Endodermal cell (in vitro differentiated cells): ENCODE data around the gene CATSPER3. TPM values are rescaled to one million over a fixed set of nuclear protein-coding genes. Genes with fewer than 3 reads are reported as not detected.

Experiments used
- DNase-seq: peaks from one replicate; pipeline ENCODE4 v3.0.0-alpha.2; 2017
- H3K27ac ChIP-seq: 2 replicates; pipeline ENCODE4 v1.5.1; 2013; ENCODE audit warnings: mild to moderate bottlenecking, low read depth, low read length, moderate library complexity
- H3K27me3 ChIP-seq: 2 replicates; pipeline ENCODE4 v1.6.1; 2013; ENCODE audit warnings: mild to moderate bottlenecking, low read length, moderate library complexity; ENCODE audit not compliant: insufficient read depth, control insufficient read depth, poor library complexity, severe bottlenecking
- H3K36me3 ChIP-seq: 2 replicates; pipeline ENCODE4 v1.7.0; 2013; ENCODE audit warnings: mild to moderate bottlenecking, low read length, moderate library complexity; ENCODE audit not compliant: control insufficient read depth, insufficient read depth
- H3K4me1 ChIP-seq: one replicate; pipeline ENCODE4 v1.7.0; 2013; ENCODE audit warnings: low read length; ENCODE audit not compliant: control insufficient read depth, insufficient read depth
- H3K4me3 ChIP-seq: 2 replicates; pipeline ENCODE4 v1.5.1; 2013; ENCODE audit warnings: mild to moderate bottlenecking, low read length, moderate library complexity
- H3K9ac ChIP-seq: 2 replicates; pipeline ENCODE4 v1.6.1; 2013; ENCODE audit warnings: mild to moderate bottlenecking, low read length, moderate library complexity; ENCODE audit not compliant: poor library complexity, severe bottlenecking; ENCODE audit errors: extremely low read depth
- H3K9me3 ChIP-seq: 2 replicates; pipeline ENCODE4 v1.6.1; 2013; ENCODE audit warnings: mild to moderate bottlenecking, low read length, moderate library complexity; ENCODE audit not compliant: control insufficient read depth
- H3K27ac Mint-ChIP-seq: 2 replicates; pipeline ENCODE4 v1.8.0; 2020; ENCODE audit warnings: mixed read lengths
- H3K27me3 Mint-ChIP-seq: 2 replicates; pipeline ENCODE4 v1.8.0; 2021; ENCODE audit warnings: mild to moderate bottlenecking, mixed read lengths; ENCODE audit not compliant: insufficient read depth
- H3K36me3 Mint-ChIP-seq: 2 replicates; pipeline ENCODE4 v1.8.0; 2020; ENCODE audit warnings: low read depth, mixed read lengths
- H3K4me1 Mint-ChIP-seq: 2 replicates; pipeline ENCODE4 v1.8.0; 2020; ENCODE audit warnings: mixed read lengths
- H3K4me3 Mint-ChIP-seq: 2 replicates; pipeline ENCODE4 v1.8.0; 2020; ENCODE audit warnings: mild to moderate bottlenecking, moderate library complexity, mixed read lengths
- H3K9me3 Mint-ChIP-seq: 2 replicates; pipeline ENCODE4 v1.8.0; 2020; ENCODE audit warnings: mild to moderate bottlenecking, mixed read lengths
- CTCF ChIP-seq: fragments of 200-600 bp; sonication (generic); conservative IDR thresholded peaks from 2 replicates; pipeline ENCODE4 v1.5.0; 2021; ENCODE audit warnings: antibody characterized with exemption, mild to moderate bottlenecking
- WGBS, 2 experiments: methylation state at CpG; one replicate each; pipeline versions ENCODE4 v1.1.5 to v1.1.7; 2013; ENCODE audit warnings: missing lambda C conversion rate in 2 of 2, mixed read lengths in 1 of 2; ENCODE audit not compliant: insufficient coverage in 1 of 2, insufficient read length in 1 of 2; 5-methylcytosine and 5-hydroxymethylcytosine counted together
- total RNA-seq, 2 donors: library from RNA; stranded (reverse); fragmentation: NEBNext Ultra II Directional in 1 of 2; extraction: Animal tissue kit (Norgen Biotek cat#: 25700) in 1 of 2; gene quantifications; 2 replicates in 1 of 2; 3 replicates in 1 of 2; pipeline ENCODE4 v1.2.1, GENCODE V29; 2021

CATSPER3 gene
- total RNA-seq, 2 donors from 2014 or later, result 0.64 to 0.68 TPM

GRCh38 chr5:135054546-135054945, 86.8 kb downstream of the CATSPER3 start:
- H3K27ac Mint-ChIP-seq, result no peak overlapping the region
- no peak for TF ChIP-seq CTCF

GRCh38 chr5:135055396-135055795, 87.7 kb downstream of the CATSPER3 start:
- no peak for TF ChIP-seq CTCF
- Mint-ChIP-seq H3K27me3 (peaks cover 77% of the 10 kb centered on the region), H3K27ac (no peak overlapping the region), H3K9me3 (no peaks in the 10 kb centered on the region), H3K36me3 (no peaks in the 10 kb centered on the region), H3K4me3 (no peak overlapping the region), H3K4me1 (peaks cover 4% of the 10 kb centered on the region)
- no peaks in the 10 kb centered on the region for H3K36me3 ChIP-seq
- H3K27me3 ChIP-seq, result peaks cover 68% of the 10 kb centered on the region
- H3K4me1 ChIP-seq, result no peaks in the 10 kb centered on the region
- 88 to 91% methylated on average over 5 of the region's 5 CpGs for WGBS, 2 experiments
- DNase-seq, result no peak
- no peak overlapping the region for H3K4me3 ChIP-seq
- no peak overlapping the region for H3K9ac ChIP-seq
- no peak overlapping the region for H3K27ac ChIP-seq
- H3K9me3 ChIP-seq, result no peaks in the 10 kb centered on the region

More at GRCh38 chr5:135054546-135054945, 86.8 kb downstream of the CATSPER3 start:
- H3K4me1 Mint-ChIP-seq, result peaks cover 7% of the 10 kb centered on the region
- H3K27ac ChIP-seq, result no peak overlapping the region
- no peaks in the 10 kb centered on the region for H3K36me3 ChIP-seq
- WGBS, 2 experiments, result 84% methylated on average over 2 of the region's 2 CpGs; no CpG with 5 or more reads in 1 of the 2 experiments
- H3K9ac ChIP-seq, result no peak overlapping the region
- no peak for DNase-seq
- no peaks in the 10 kb centered on the region for H3K36me3 Mint-ChIP-seq
- H3K27me3 ChIP-seq, result peaks cover 77% of the 10 kb centered on the region
- no peaks in the 10 kb centered on the region for H3K9me3 Mint-ChIP-seq
- H3K4me1 ChIP-seq, result no peaks in the 10 kb centered on the region
- H3K4me3 ChIP-seq, result no peak overlapping the region
- H3K9me3 ChIP-seq, result no peaks in the 10 kb centered on the region
- no peak overlapping the region for H3K4me3 Mint-ChIP-seq
- peaks cover 85% of the 10 kb centered on the region for H3K27me3 Mint-ChIP-seq

- no peaks in the 10 kb centered on the region for H3K36me3 Mint-ChIP-seq
- DNase-seq, result no peak
- H3K9me3 ChIP-seq, result no peaks in the 10 kb centered on the region
- H3K27ac ChIP-seq, result no peak overlapping the region
- no peak overlapping the region for H3K4me3 Mint-ChIP-seq
- no peaks in the 10 kb centered on the region for H3K4me1 ChIP-seq
- H3K9ac ChIP-seq, result no peak overlapping the region
- H3K27ac Mint-ChIP-seq, result no peak overlapping the region
- 84 to 94% methylated on average over 7 to 8 of the region's 8 CpGs for WGBS, 2 experiments
- H3K27me3 ChIP-seq, result peaks cover 57% of the 10 kb centered on the region
- H3K27me3 Mint-ChIP-seq, result peaks cover 68% of the 10 kb centered on the region
- no peaks in the 10 kb centered on the region for H3K9me3 Mint-ChIP-seq
- H3K4me1 Mint-ChIP-seq, result no peaks in the 10 kb centered on the region
- no peak for TF ChIP-seq CTCF
- H3K4me3 ChIP-seq, result no peak overlapping the region
- H3K36me3 ChIP-seq, result no peaks in the 10 kb centered on the region
These were observed 88.8 kb downstream of the CATSPER3 start for GRCh38 chr5:135056316-135057030.
